ENCODE data around the gene RRP8. TPM values are rescaled to one million over a fixed set of nuclear protein-coding genes. Genes with fewer than 3 reads are reported as not detected.

The RRP8 gene
- total and polyA plus RNA-seq, 3 donors from 2014 or later: 17.5 to 29.6 (median 18.5) TPM

DNA sequence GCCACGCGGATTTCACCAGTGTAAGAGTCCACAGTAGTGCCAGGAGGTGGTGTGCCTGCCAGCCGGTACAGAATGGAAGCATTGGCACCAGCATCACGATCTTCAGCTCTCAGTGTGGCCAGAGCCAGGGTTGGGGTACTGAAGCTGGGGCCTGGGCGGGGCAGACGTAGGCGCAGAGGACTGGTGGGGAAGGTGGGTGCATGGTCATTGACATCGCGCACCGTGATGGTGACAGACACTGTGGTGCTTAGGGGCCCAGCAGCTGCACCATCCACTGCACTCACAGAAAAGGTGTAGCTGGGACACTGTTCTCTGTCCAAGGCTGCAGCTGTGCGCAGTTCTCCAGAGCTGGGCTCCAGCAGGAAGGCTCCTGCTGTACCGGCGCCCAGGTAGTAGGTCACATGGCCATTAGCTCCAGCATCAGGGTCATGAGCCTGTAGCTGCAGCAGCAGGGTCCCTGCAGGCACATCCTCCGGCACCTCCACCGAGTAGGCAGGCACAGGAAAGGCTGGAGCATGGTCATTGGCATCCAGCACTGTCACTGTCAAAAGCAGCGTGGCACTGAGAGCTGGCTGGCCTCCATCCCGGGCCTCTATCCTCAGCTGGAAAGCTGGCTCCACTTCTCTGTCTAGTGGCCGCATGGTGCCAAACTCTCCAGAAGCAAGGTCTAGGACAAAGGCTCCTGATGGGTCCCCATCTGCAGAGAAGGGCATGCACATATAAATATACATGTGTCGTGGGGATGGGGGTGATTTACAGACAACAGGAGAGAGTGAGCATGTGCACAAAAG, 23.8 kb upstream of the RRP8 start:
- H3K4me1 ChIP-seq: no peaks in the 10 kb centered on the region
- H3K27ac ChIP-seq: no peak overlapping the region
- TF ChIP-seq, protein P1, sequence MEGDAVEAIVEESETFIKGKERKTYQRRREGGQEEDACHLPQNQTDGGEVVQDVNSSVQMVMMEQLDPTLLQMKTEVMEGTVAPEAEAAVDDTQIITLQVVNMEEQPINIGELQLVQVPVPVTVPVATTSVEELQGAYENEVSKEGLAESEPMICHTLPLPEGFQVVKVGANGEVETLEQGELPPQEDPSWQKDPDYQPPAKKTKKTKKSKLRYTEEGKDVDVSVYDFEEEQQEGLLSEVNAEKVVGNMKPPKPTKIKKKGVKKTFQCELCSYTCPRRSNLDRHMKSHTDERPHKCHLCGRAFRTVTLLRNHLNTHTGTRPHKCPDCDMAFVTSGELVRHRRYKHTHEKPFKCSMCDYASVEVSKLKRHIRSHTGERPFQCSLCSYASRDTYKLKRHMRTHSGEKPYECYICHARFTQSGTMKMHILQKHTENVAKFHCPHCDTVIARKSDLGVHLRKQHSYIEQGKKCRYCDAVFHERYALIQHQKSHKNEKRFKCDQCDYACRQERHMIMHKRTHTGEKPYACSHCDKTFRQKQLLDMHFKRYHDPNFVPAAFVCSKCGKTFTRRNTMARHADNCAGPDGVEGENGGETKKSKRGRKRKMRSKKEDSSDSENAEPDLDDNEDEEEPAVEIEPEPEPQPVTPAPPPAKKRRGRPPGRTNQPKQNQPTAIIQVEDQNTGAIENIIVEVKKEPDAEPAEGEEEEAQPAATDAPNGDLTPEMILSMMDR (IDR thresholded peaks at IDR 0.05): no peak
- no peak for TF ChIP-seq POLR2A (IDR thresholded peaks at IDR 0.05)
- WGBS, 2 donors: 87 to 92% methylated on average over 14 to 19 of the region's 19 CpGs
- no peak for DNase-seq
- H3K4me3 ChIP-seq: no peak overlapping the region
- intact Hi-C loops (cut with DNase I; ENCODE audit: low total_unique reads): no loop called here
- H3K36me3 ChIP-seq (ENCODE audit: low read depth, missing control alignments): no peaks in the 10 kb centered on the region
- H3K27me3 ChIP-seq: no peaks in the 10 kb centered on the region
- no peaks in the 10 kb centered on the region for H3K9me3 ChIP-seq

DNA sequence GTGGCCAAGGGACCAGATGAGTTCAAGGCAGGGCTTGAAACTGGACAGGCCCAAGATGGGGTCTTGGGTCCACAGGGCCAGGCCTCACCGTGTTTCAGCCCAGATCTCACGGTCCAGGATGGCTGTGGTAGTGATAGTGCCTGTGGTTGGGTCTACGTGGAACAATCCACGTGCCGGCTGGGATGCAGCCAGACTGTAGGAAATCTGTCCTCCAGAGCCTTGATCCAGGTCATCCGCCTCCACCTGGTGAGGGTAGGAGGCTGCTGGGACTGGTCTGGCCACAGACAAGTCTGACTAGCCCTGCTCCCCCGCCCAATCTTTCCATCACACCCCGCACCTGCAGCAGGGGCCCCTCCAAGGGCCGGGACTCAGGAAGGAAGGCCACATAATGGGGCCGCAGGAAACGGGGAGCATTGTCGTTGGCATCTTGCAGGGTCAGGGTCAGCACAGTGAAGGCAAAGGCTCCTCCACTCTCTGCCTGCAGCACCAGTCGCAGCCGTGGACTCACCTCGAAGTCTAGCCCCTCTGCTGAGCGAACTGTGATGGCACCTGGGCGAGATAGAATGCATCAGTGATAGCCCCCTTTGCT, 22.5 kb upstream of the RRP8 start:
- Histone ChIP-seq H3K27ac (no peak overlapping the region), H3K4me1 (no peaks in the 10 kb centered on the region), H3K27me3 (no peaks in the 10 kb centered on the region), H3K4me3 (no peak overlapping the region), H3K36me3 (ENCODE audit: low read depth, missing control alignments) (no peaks in the 10 kb centered on the region), H3K9me3 (no peaks in the 10 kb centered on the region)
- TF ChIP-seq, protein P1 (IDR thresholded peaks at IDR 0.05): no peak
- TF ChIP-seq POLR2A (IDR thresholded peaks at IDR 0.05): no peak
- WGBS, 2 donors: 95 to 96% methylated on average over 8 to 17 of the region's 17 CpGs
- no peak for DNase-seq
- intact Hi-C loops (cut with DNase I; ENCODE audit: low total_unique reads): no loop called here

DNA sequence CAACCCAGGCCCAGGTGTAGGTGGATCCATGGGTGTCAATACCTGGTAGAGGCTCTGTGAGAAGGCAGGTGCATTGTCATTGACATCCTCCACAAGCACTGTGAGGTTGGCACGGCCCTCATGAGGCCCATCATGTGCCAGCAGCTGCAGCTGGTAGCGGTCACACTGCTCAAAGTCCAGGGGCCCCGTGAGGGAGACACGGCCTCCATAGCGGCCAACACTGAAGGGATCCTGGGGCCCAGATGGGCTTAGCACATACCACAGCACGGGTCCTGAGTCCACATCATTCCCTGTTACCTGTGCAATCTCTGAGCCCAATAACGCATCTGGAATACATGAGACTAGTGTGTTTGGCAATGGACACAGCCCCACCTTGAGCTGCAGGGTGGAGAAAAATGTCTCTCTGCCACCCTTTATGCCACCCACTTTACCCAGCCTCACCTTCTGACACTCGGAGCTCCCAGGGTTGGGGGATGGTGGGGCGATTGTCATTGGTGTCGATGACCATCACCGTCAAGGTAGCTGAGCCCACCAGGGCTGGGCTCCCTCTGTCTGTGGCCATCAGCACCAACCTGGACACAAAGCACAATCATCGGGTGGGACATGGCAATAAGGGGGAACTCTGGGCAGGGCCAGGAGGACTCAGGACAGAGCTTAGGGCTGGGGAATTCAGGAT, 21.9 kb upstream of the RRP8 start:
- no peaks in the 10 kb centered on the region for H3K9me3 ChIP-seq
- no peaks in the 10 kb centered on the region for H3K36me3 ChIP-seq (ENCODE audit: low read depth, missing control alignments)
- no peak for DNase-seq
- no peak overlapping the region for H3K4me3 ChIP-seq
- H3K4me1 ChIP-seq: no peaks in the 10 kb centered on the region
- no peak for TF ChIP-seq POLR2A (IDR thresholded peaks at IDR 0.05)
- TF ChIP-seq, protein P1 (IDR thresholded peaks at IDR 0.05): no peak
- intact Hi-C loops (cut with DNase I; ENCODE audit: low total_unique reads): no loop called here
- 90 to 100% methylated on average over 5 to 12 of the region's 12 CpGs for WGBS, 2 donors
- no peaks in the 10 kb centered on the region for H3K27me3 ChIP-seq
- no peak overlapping the region for H3K27ac ChIP-seq

DNA sequence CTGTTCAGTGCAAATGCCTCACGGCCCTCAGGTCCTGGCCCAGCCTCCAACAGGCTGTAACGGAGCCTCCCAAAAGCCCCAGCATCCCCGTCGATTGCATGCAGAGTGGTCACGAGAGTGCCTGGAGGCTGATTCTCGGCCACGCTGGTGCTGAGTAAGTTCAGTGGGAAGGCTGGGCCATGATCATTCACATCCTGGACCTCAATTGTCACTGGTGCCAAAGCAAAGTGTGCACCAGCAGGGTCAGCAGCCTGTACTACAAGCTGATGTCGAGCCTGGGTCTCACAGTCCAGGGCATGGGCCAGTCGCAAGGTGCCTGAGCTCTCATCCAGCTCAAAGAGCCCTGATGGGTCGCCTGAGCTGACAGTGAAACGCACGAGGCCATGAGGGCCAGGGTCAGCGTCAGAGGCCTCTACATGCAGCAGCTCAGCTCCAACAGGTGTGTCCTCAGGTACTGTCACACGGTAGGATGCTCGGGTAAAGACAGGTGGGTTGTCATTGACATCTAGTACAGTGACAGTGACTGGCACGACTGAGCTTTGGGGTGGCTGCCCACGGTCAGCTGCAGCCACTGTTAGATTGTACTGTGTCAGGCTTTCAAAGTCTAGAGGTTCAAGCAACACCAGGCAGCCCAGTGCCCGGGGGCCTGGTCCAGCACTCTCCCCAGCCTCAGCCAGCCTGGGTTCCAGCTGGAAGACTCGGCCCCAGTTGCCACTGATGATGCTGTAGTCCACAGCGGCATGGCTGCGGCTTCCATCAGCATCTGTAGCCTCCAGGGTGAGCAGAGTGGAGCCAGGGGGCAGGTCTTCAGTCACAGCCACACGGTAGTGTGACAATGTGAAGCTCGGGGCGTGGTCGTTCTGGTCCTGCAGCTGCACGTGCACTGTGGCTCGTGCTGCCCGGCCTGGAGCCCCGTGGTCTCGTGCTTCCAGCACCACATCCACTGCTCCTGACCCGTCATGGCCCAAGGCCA, 20.3 kb upstream of the RRP8 start:
- DNase-seq: no peak
- no peaks in the 10 kb centered on the region for H3K9me3 ChIP-seq
- H3K27ac ChIP-seq: no peak overlapping the region
- H3K36me3 ChIP-seq (ENCODE audit: low read depth, missing control alignments): no peaks in the 10 kb centered on the region
- no peaks in the 10 kb centered on the region for H3K27me3 ChIP-seq
- intact Hi-C loops (cut with DNase I; ENCODE audit: low total_unique reads): no loop called here
- TF ChIP-seq, protein P1 (IDR thresholded peaks at IDR 0.05): no peak
- no peak for TF ChIP-seq POLR2A (IDR thresholded peaks at IDR 0.05)
- no peak overlapping the region for H3K4me3 ChIP-seq
- 90 to 91% methylated on average over 2 to 31 of the region's 31 CpGs for WGBS, 2 donors
- H3K4me1 ChIP-seq: no peaks in the 10 kb centered on the region
